Measurements from ENCODE around the gene MVB12A.

Gene MVB12A

GRCh38 chr19:17448131-17448967, 28.5 kb downstream of the MVB12A start, which contains the start of gene TMEM221:
Gene TMEM221, minus strand, starts transcription at chr19:17448668. Its CDS starts 206 bp downstream, at chr19:17448462.
- DNase-seq, result peak; percentile 57

- DNase-seq, result peak; percentile 45
Observed at GRCh38 chr19:17450264-17451075, 30.6 kb downstream of the MVB12A start.

GRCh38 chr19:17451820-17452219, 32.0 kb downstream of the MVB12A start:
- no peak for DNase-seq

- DNase-seq, result no peak
Observed at GRCh38 chr19:17454576-17455071, 34.8 kb downstream of the MVB12A start.

- no peak for DNase-seq
Observed at GRCh38 chr19:17455308-17456123, 35.7 kb downstream of the MVB12A start.

GRCh38 chr19:17456127-17456526, 36.3 kb downstream of the MVB12A start:
- DNase-seq, result no peak

- DNase-seq, result no peak
Observed at GRCh38 chr19:17457616-17458015, 37.8 kb downstream of the MVB12A start.

GRCh38 chr19:17458970-17459369, 39.1 kb downstream of the MVB12A start:
- no peak for DNase-seq

GRCh38 chr19:17460372-17461230, 40.8 kb downstream of the MVB12A start, which contains the start of gene NXNL1:
Gene NXNL1, minus strand, starts transcription at chr19:17460926. Its CDS starts 57 bp downstream, at chr19:17460869.
- DNase-seq, result no peak

- DNase-seq, result no peak
Observed at GRCh38 chr19:17466487-17466850, 46.6 kb downstream of the MVB12A start.

GRCh38 chr19:17467471-17468301, 47.8 kb downstream of the MVB12A start:
- DNase-seq, result no peak

GRCh38 chr19:17468302-17469091, 48.6 kb downstream of the MVB12A start:
- no peak for DNase-seq

GRCh38 chr19:17469092-17469480, 49.2 kb downstream of the MVB12A start:
- no peak for DNase-seq

GRCh38 chr19:17469481-17470067, 49.7 kb downstream of the MVB12A start:
- peak; percentile 89 for DNase-seq

- DNase-seq, result peak; percentile 86
Observed at GRCh38 chr19:17470068-17470841, 50.4 kb downstream of the MVB12A start, which contains the start of gene SLC27A1. Gene SLC27A1, plus strand, starts transcription at chr19:17470524. Its CDS starts 17 bp downstream, at chr19:17470541.

GRCh38 chr19:17471410-17472125, 51.7 kb downstream of the MVB12A start:
- no peak for DNase-seq

GRCh38 chr19:17473041-17473440, 53.2 kb downstream of the MVB12A start:
- no peak for DNase-seq
